Pulmonary artery endothelial cell (primary cell): ENCODE results near the gene CDC42EP1. TPM values are rescaled to one million over a fixed set of nuclear protein-coding genes. Genes with fewer than 3 reads are reported as not detected.

ENCODE experiments used
- DNase-seq: peaks from one replicate; pipeline ENCODE4 v3.0.0-alpha.2; 2011; ENCODE audit warnings: low read depth, low spot score
- total RNA-seq: library from RNA; depleted of rRNA; stranded (reverse); fragments of >200 nt; gene quantifications from 2 replicates; pipeline ENCODE4 v1.2.3, GENCODE V29; 2014

CDC42EP1 gene
- total RNA-seq, 1 donor from 2014 or later, result 19.5 TPM

DNA sequence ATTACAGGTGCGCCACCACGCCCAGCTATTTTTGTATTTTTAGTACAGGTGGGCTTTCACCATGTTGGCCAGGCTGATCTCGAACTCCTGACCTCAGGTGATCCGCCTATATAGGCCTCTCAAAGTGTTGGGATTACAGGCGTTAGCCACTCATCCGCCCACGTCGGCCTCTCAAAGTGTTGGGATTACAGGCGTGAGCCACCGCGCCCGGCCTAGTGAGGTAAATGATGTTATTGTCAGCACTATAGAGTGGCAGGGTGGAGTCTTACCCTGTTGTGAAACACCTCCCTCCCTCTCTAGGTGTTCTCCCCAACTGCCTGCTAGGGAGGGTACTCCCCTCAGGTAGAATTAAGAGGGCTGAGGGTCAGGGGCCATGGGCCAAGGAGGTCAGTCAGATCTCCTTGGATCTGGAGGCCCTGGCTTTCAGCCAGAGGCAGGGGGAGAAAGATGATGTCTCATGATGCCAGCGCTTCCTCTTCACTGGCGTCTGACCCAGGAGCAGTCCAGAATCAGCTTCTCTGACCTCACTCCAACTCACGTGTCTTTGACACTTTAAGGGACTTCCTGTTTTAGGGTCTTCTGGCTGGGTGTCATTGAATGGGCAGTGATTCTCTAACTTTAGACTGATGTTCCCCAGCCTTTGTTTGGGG is 50.3 kb downstream of the CDC42EP1 start:
- DNase-seq, result no peak

DNA sequence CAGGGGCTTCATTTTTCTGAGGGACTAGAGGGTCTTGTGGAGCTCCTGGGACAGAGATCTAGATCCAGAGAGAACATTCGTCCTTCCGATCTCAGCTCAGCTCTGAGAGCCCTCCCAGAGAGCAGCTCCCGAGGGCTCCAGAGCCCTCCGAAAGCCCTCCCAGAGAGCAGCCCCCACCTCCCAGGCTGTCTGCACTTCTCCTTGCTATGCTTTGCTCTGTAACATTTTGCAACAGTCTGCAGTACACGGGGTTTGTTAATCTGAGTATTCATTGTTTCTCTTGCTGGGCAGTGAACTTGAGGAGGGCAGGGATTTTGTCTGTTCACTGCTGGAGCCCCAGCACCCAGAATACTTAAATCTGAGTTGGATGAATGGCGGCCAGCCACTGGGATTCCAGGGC is 50.9 kb downstream of the CDC42EP1 start:
- DNase-seq, result no peak

DNA sequence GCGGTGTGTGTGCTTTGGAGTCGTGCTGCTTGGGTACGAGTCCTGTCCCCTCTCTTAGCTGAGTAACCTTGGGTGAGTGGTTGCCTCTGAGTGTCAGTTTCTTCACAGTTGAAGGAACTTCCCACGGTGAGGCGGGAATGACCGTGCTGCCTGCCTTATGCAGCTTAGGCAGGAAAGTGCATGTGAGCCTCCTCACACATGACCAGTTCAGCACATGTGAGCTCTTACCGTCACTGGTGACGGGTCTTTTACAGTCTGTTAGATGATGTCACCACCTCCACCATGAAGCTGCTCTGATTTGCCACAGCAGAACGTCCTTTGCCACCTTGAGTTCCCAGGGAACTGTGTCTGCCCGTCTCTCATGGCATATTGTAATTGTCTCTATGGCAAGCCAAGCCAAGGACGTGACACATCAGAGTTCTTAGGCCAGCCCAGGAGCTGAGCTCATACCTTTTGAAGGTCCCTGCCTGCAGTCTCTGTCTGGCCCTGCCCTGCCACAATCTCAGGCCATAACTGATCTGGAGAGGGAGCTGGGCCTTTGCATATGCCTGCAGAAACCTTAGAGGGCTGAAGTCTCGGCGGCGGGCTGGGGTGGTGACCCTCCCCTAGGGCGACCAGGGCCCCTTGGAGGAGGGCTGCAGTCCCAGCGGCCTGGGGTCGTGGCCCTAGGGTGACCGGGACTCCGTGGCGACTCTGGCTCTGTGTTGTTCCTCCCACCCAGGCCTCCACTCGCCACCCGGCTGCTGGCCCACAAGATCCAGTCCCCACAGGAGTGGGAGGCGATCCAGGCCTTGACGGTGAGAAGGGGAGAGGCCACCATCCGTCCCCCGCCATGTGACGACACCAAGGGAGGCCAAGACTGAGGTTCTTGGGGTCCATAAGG is 56.2 kb downstream of the CDC42EP1 start:
- DNase-seq, result no peak

DNA sequence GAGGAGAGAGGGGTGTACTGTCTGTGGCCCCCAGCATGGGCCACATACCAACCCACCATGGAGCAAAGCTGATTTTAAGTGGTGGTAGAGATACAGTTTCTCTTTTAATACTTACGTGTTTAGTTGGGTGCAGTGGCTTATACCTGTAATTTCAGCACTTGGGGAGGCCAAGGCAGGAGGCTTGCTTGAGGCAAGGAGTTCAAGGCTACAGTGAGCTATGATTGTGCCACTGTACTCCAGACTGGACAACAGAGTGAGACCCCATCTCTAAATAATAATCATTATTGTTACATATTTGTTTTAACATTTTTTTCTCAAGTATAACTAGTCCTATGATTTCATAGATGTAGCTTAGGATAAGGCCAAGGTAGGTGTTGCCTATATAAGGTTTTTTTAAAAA is 57.2 kb downstream of the CDC42EP1 start:
- no peak for DNase-seq

DNA sequence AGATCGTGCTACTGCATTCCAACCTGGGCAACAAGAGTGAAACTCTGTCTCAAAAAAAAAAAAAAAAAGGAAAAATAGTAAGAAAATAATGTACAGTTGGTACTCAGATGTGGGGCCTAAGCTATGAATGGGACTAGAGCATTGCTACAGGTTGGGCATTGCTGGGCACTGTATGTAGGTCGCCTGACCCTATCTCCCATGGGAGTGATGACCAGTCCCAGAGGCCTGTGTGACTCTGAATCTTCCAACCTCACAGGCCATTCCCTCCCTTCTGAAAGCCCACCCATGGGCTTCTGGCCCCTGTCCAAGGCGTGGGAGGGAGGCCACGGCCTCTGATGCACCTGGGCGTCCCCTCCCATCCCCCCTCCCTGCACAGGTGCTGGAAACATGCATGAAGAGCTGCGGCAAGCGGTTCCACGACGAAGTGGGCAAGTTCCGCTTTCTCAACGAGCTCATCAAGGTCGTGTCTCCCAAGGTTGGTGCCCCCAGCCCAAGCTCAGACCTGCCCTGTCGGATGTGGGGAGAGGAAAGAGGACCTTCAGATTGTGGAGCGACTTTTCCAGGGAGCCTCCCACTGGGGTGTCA is 57.9 kb downstream of the CDC42EP1 start:
- DNase-seq, result no peak

DNA sequence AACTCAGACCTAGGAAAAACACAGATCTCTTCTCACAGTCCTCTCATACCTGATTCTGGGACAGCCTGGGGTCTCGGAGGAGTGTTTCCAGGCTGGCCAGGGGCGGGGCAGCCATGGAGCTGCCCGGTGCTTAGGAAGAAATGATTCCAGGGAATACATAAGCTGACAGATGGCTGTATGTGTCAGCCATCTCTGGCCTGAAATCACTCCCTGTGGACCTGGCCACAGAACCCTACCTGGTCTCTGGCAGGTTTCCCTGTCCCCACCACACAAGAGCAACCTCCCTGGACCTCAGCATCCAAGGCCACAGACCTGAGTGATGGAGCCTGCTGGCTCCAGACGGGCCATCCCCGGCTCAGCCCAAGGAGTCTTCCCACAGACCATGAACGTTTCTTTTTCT is 58.4 kb downstream of the CDC42EP1 start:
- no peak for DNase-seq

Other genes with a start within 250 kb of the CDC42EP1 start
- under 0.01 and 0.04 TPM in 2 replicates for gene ELFN2, start 133.0 kb upstream of the CDC42EP1 start, total RNA-seq
- 119 and 148 TPM in 2 replicates for gene MFNG, start 74.1 kb upstream of the CDC42EP1 start, total RNA-seq
- gene CARD10, start 41.1 kb upstream of the CDC42EP1 start, total RNA-seq, result 26.9 and 39.7 TPM in 2 replicates
- not detected in 2 replicates for gene LGALS2, start 19.6 kb downstream of the CDC42EP1 start, total RNA-seq
- 26.3 and 36.7 TPM in 2 replicates for gene GGA1, start 48.4 kb downstream of the CDC42EP1 start, total RNA-seq
- gene SH3BP1, start 79.2 kb downstream of the CDC42EP1 start, total RNA-seq, result 1.1 and 1.5 TPM in 2 replicates
- gene PDXP, start 98.2 kb downstream of the CDC42EP1 start, total RNA-seq, result 11.1 and 13.7 TPM in 2 replicates
- gene LGALS1, start 115.2 kb downstream of the CDC42EP1 start, total RNA-seq, result 4,833 and 7,629 TPM in 2 replicates
- 26.8 and 36.5 TPM in 2 replicates for gene NOL12, start 125.9 kb downstream of the CDC42EP1 start, total RNA-seq
- gene TRIOBP, start 136.6 kb downstream of the CDC42EP1 start, total RNA-seq, result 105 and 115 TPM in 2 replicates
- 33.8 and 48.3 TPM in 2 replicates for gene GCAT, start 247.5 kb downstream of the CDC42EP1 start, total RNA-seq